Measurements from ENCODE around the gene NRXN3. TPM values are rescaled to one million over a fixed set of nuclear protein-coding genes. Genes with fewer than 3 reads are reported as not detected.

The NRXN3 gene
- total and polyA plus RNA-seq, 2 donors (not counting 1 experiment from before 2014, with no cell fraction given): 0.83 to 34.6 TPM

DNA sequence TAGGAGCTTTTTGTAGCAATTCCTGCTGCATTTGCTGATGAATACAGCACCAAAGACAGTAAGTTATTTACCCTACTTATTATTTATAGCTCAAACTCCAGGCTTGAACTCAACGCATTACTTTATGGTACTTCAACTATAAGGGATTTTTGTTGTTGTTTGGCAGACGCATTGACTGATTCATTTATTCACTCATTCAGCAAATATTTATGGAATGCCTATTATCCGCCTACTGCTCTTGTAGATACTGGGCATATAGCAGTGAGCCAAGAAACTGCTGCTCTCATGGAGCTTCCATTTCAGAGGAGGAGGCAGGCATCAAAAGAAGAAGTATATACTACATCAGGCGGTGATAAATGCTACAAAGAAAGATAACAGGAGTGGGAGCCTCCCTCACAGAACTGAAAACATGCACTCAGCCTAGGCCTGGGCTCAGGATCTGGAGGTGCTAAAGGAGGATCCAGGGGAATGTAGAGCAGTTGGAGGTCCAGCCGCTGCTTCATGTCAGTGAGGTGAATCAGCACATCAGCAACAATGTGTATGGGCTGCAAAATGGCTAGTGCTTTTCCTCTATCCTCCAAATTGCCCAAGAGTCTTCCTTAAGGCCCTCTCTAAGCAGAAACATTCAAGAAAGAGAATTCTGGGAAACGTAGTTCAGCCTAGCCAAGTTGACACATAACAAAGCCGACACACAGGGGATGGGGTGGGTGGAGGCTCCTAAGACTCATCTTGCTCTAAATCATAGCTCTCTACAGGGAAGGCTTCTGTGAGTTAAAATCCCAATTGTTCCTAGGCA, 157.5 kb downstream of the NRXN3 start:
- peak in 1 of 2 donors; percentile 6 for DNase-seq (ENCODE audit: low read depth in 2 of 2)
- Histone ChIP-seq H3K4me1 (ENCODE audit: control insufficient read depth, extremely low read depth, insufficient read depth, low read length) (no peaks in the 10 kb centered on the region), H3K4me2 (ENCODE audit: extremely low read depth, insufficient read depth, low read length) (no peak overlapping the region), H2AFZ (ENCODE audit: low read length) (no peak overlapping the region), H4K20me1 (ENCODE audit: control insufficient read depth, extremely low read depth, insufficient read depth, low read length) (no peaks in the 10 kb centered on the region), H3K79me2 (ENCODE audit: control insufficient read depth, insufficient read depth, low read length) (no peaks in the 10 kb centered on the region), H3K36me3 (ENCODE audit: control insufficient read depth, insufficient read depth, low read length) (no peaks in the 10 kb centered on the region), H3K9ac (ENCODE audit: insufficient read depth, low read length) (no peak overlapping the region), H3K27ac (ENCODE audit: insufficient read depth, low read length) (no peak overlapping the region), H3K27me3 (ENCODE audit: control insufficient read depth, insufficient read depth, low read length) (no peaks in the 10 kb centered on the region), H3K4me3 (replicated peaks in 1 of 4; ENCODE audit: control extremely low read depth in 1 of 4, insufficient read depth in 1 of 4, low read depth in 3 of 4, low read length in 4 of 4) (no peak overlapping the region), H3K9me3 (ENCODE audit: control insufficient read depth, insufficient read depth, low read depth, low read length) (no peaks in the 10 kb centered on the region)
- no peak for TF ChIP-seq EZH2 (IDR thresholded peaks at IDR 0.05; ENCODE audit: low read length, missing control alignments)
- TF ChIP-seq, protein P1, sequence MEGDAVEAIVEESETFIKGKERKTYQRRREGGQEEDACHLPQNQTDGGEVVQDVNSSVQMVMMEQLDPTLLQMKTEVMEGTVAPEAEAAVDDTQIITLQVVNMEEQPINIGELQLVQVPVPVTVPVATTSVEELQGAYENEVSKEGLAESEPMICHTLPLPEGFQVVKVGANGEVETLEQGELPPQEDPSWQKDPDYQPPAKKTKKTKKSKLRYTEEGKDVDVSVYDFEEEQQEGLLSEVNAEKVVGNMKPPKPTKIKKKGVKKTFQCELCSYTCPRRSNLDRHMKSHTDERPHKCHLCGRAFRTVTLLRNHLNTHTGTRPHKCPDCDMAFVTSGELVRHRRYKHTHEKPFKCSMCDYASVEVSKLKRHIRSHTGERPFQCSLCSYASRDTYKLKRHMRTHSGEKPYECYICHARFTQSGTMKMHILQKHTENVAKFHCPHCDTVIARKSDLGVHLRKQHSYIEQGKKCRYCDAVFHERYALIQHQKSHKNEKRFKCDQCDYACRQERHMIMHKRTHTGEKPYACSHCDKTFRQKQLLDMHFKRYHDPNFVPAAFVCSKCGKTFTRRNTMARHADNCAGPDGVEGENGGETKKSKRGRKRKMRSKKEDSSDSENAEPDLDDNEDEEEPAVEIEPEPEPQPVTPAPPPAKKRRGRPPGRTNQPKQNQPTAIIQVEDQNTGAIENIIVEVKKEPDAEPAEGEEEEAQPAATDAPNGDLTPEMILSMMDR (conservative IDR thresholded peaks at IDR 0.05 in 1 of 2, IDR thresholded peaks at IDR 0.05 in 1 of 2; ENCODE audit: low read depth in 1 of 2, low read length in 2 of 2): no peak

DNA sequence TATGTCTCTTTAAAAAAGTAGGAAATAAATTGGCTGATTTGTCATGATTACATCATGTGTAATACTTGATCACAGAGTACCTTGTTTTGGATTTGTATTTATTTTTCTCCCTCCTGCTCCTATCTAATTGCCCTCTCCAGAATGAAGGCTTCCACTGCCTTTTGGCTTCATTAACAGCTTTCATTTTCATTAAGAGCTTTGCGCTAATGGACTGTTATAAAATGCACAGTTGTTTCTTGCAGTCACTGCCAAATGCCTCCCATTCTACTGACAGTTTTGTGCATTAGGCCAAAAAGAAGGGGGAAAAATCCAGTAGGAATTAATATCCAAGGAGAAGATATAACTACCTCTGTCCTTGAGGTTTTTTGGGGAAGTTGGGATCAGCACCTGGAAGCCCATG, 159.2 kb downstream of the NRXN3 start:
- Histone ChIP-seq H3K27me3 (ENCODE audit: control insufficient read depth, insufficient read depth, low read length) (no peaks in the 10 kb centered on the region), H3K4me1 (ENCODE audit: control insufficient read depth, extremely low read depth, insufficient read depth, low read length) (no peaks in the 10 kb centered on the region)
- TF ChIP-seq, protein P1 (conservative IDR thresholded peaks at IDR 0.05 in 1 of 2, IDR thresholded peaks at IDR 0.05 in 1 of 2; ENCODE audit: low read depth in 1 of 2, low read length in 2 of 2): no peak
- no peak for TF ChIP-seq EZH2 (IDR thresholded peaks at IDR 0.05; ENCODE audit: low read length, missing control alignments)

DNA sequence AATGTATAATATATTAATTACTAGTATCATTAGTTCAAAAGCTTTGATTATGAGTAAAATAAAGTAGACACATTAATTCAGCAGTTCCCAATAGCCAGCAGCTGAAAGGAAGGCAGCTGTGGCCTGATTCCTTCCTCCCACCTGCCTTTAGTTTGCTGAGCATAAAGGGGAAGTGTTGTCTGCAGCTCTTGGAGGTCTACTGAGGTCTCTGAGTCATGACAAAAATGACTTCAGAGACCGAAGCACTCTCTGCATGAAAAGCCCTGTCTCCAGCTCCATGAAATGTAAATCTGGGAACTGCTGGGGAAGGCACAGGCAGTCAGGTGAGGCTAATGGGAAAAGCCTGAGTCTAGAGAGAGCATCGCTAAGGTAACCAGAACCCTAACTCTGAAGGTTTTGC, 165.4 kb downstream of the NRXN3 start:
- Histone ChIP-seq H2AFZ (ENCODE audit: low read length) (no peak overlapping the region), H4K20me1 (ENCODE audit: control insufficient read depth, extremely low read depth, insufficient read depth, low read length) (no peaks in the 10 kb centered on the region), H3K9me3 (ENCODE audit: control insufficient read depth, insufficient read depth, low read depth, low read length) (no peaks in the 10 kb centered on the region), H3K27ac (ENCODE audit: insufficient read depth, low read length) (no peak overlapping the region), H3K27me3 (ENCODE audit: control insufficient read depth, insufficient read depth, low read length) (no peaks in the 10 kb centered on the region), H3K79me2 (ENCODE audit: control insufficient read depth, insufficient read depth, low read length) (no peaks in the 10 kb centered on the region), H3K9ac (ENCODE audit: insufficient read depth, low read length) (no peak overlapping the region), H3K36me3 (ENCODE audit: control insufficient read depth, insufficient read depth, low read length) (no peaks in the 10 kb centered on the region), H3K4me3 (replicated peaks in 1 of 4; ENCODE audit: control extremely low read depth in 1 of 4, insufficient read depth in 1 of 4, low read depth in 3 of 4, low read length in 4 of 4) (no peak overlapping the region), H3K4me1 (ENCODE audit: control insufficient read depth, extremely low read depth, insufficient read depth, low read length) (no peaks in the 10 kb centered on the region), H3K4me2 (ENCODE audit: extremely low read depth, insufficient read depth, low read length) (no peak overlapping the region)
- TF ChIP-seq, protein P1 (conservative IDR thresholded peaks at IDR 0.05 in 1 of 2, IDR thresholded peaks at IDR 0.05 in 1 of 2; ENCODE audit: low read depth in 1 of 2, low read length in 2 of 2): no peak
- TF ChIP-seq EZH2 (IDR thresholded peaks at IDR 0.05; ENCODE audit: low read length, missing control alignments): no peak
- no peak for DNase-seq (ENCODE audit: low read depth in 2 of 2)

More for the DNA sequence above, 159.2 kb downstream of the NRXN3 start:
- no peak for DNase-seq (ENCODE audit: low read depth in 2 of 2)
- no peak overlapping the region for H2AFZ ChIP-seq (ENCODE audit: low read length)
- H3K9me3 ChIP-seq (ENCODE audit: control insufficient read depth, insufficient read depth, low read depth, low read length): no peaks in the 10 kb centered on the region
- no peak overlapping the region for H3K27ac ChIP-seq (ENCODE audit: insufficient read depth, low read length)
- no peaks in the 10 kb centered on the region for H3K36me3 ChIP-seq (ENCODE audit: control insufficient read depth, insufficient read depth, low read length)
- no peak overlapping the region for H3K4me3 ChIP-seq (replicated peaks in 1 of 4; ENCODE audit: control extremely low read depth in 1 of 4, insufficient read depth in 1 of 4, low read depth in 3 of 4, low read length in 4 of 4)
- no peaks in the 10 kb centered on the region for H3K79me2 ChIP-seq (ENCODE audit: control insufficient read depth, insufficient read depth, low read length)
- H3K4me2 ChIP-seq (ENCODE audit: extremely low read depth, insufficient read depth, low read length): no peak overlapping the region
- no peaks in the 10 kb centered on the region for H4K20me1 ChIP-seq (ENCODE audit: control insufficient read depth, extremely low read depth, insufficient read depth, low read length)
- H3K9ac ChIP-seq (ENCODE audit: insufficient read depth, low read length): no peak overlapping the region

All from fibroblast of lung (primary cell).